ENCODE data around the gene SYNRG. TPM values are rescaled to one million over a fixed set of nuclear protein-coding genes. Genes with fewer than 3 reads are reported as not detected.

The SYNRG gene
- total RNA-seq, 1 experiment from 2014 or later, result 9.7 TPM

DNA sequence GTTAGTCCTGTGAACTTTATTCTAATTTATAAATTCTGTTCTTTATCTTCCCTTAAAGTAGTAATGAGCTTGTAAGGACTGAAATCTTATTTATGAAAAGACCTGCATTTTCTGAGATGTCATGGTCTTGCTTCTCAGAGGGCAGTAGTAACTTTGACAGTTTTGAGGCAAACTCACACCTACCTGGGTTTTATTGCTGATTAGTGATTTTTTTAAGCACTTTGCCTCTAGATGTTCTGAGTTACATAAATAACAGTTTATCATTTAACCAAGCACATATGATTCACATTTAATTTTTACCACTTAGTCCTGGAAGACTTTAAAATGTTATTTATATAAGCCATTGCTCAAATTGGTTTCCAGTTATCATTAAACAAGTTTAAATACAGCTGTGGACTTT, 108.8 kb downstream of the SYNRG start:
- TF ChIP-seq CTCF (conservative IDR thresholded peaks at IDR 0.05; ENCODE audit: low read depth, low read length), result no peak
- no peak for TF ChIP-seq EZH2phosphoT487 (IDR thresholded peaks at IDR 0.05; ENCODE audit: borderline replicate concordance, low read length)
- no peak for TF ChIP-seq EZH2 (IDR thresholded peaks at IDR 0.05; ENCODE audit: low read length, unreplicated experiment)
- DNase-seq, result no peak
- no peaks in the 10 kb centered on the region for H3F3A ChIP-seq (ENCODE audit: low read length, unreplicated experiment)
- no peak for ATAC-seq
- no TSS peak for BruUV-seq (replicated peaks)
- POLR2A ChIA-PET (ENCODE audit: unreplicated experiment), result no interaction called here
- no peak overlapping the region for H3K27ac ChIP-seq (ENCODE audit: low read length)
- H3K79me2 ChIP-seq (ENCODE audit: low read length), result peaks cover 100% of the 10 kb centered on the region
- intact Hi-C loops (cut with micrococcal nuclease), result no loop called here
- H3K9me3 ChIP-seq (ENCODE audit: low read length), result no peaks in the 10 kb centered on the region
- H4K20me1 ChIP-seq (ENCODE audit: low read length), result no peaks in the 10 kb centered on the region; the same call in 1 of the 2 replicates
- H2AFZ ChIP-seq (ENCODE audit: low read length), result no peak overlapping the region
- H3K4me3 ChIP-seq (ENCODE audit: low read length), result no peak overlapping the region
- no peaks in the 10 kb centered on the region for H3K27me3 ChIP-seq (ENCODE audit: low read length)
- H3K4me1 ChIP-seq (ENCODE audit: insufficient read depth, low read length), result no peaks in the 10 kb centered on the region
- no peaks in the 10 kb centered on the region for H3K36me3 ChIP-seq (ENCODE audit: low read depth, low read length)
- H3K9me2 ChIP-seq (replicated peaks; ENCODE audit: low read length), result no peaks in the 10 kb centered on the region
- no peak overlapping the region for H3K4me2 ChIP-seq (ENCODE audit: low read length)
- H3K9ac ChIP-seq (ENCODE audit: low read length), result no peak overlapping the region
- CTCF ChIA-PET, result no interaction called here

DNA sequence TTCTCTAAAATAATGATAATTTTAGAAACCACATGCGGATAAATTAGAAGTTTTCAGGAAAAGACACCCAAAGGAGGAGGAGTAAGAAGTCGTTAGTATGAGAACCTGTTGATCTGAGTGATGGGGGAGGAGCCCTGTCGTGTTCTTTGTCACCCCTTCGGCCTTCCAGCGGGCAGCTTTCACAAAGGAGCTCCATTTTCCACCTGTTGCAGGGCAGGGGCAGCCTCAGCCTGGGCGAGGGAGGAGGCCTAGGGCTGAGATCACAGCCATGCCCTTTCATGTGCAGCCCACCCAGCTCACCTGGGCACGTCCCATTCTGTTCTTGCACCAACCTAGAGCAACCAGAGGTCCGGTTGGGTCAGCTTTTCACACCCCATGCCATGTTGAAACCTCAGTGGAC, 114.2 kb downstream of the SYNRG start:
- no peak for ATAC-seq
- Histone ChIP-seq H3K9me2 (replicated peaks; ENCODE audit: low read length) (no peaks in the 10 kb centered on the region), H3K79me2 (ENCODE audit: low read length) (peaks cover 100% of the 10 kb centered on the region), H3K4me3 (ENCODE audit: low read length) (no peak overlapping the region), H3K27ac (ENCODE audit: low read length) (no peak overlapping the region), H3K9me3 (ENCODE audit: low read length) (no peaks in the 10 kb centered on the region), H3K36me3 (ENCODE audit: low read depth, low read length) (no peaks in the 10 kb centered on the region), H3K4me1 (ENCODE audit: insufficient read depth, low read length) (peaks cover 32% of the 10 kb centered on the region), H3K4me2 (ENCODE audit: low read length) (no peak overlapping the region), H4K20me1 (ENCODE audit: low read length) (peaks cover 16% of the 10 kb centered on the region), H2AFZ (ENCODE audit: low read length) (no peak overlapping the region), H3K27me3 (ENCODE audit: low read length) (no peaks in the 10 kb centered on the region), H3K9ac (ENCODE audit: low read length) (no peak overlapping the region), H3F3A (ENCODE audit: low read length, unreplicated experiment) (no peaks in the 10 kb centered on the region)
- POLR2A ChIA-PET (ENCODE audit: unreplicated experiment), result no interaction called here
- no peak for DNase-seq
- no TSS peak for BruUV-seq (replicated peaks)
- CTCF ChIA-PET, result no interaction called here
- TF ChIP-seq CTCF (conservative IDR thresholded peaks at IDR 0.05; ENCODE audit: low read depth, low read length) (no peak), EZH2phosphoT487 (IDR thresholded peaks at IDR 0.05; ENCODE audit: borderline replicate concordance, low read length) (no peak), EZH2 (IDR thresholded peaks at IDR 0.05; ENCODE audit: low read length, unreplicated experiment) (no peak)
- intact Hi-C loops (cut with micrococcal nuclease), result no loop called here

DNA sequence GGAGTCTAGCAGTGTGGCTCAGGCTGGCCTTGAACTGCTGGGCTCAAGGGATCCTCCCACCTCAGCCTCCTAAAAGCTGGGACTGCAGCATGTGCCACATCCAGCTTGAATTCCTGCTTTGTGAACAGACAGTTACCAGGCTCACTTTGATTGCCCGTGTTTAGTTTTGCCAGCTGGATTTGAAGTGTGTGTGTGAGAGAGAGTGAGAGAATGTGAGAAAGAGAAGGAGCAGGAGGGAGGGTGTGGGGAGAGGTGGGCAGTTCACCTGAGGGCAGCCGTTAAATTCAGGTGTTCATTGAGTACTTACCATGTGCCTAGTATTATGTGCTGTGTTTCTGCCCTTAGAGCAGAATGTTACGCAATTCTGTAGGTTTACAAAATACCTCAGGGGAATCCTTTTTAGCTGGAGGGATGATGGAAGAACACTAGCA, 114.8 kb downstream of the SYNRG start:
- POLR2A ChIA-PET (ENCODE audit: unreplicated experiment), result no interaction called here
- intact Hi-C loops (cut with micrococcal nuclease), result no loop called here

More for the DNA sequence above, 114.8 kb downstream of the SYNRG start:
- BruUV-seq (replicated peaks), result no TSS peak
- Histone ChIP-seq H3K9ac (ENCODE audit: low read length) (no peak overlapping the region), H3K79me2 (ENCODE audit: low read length) (peaks cover 95% of the 10 kb centered on the region), H2AFZ (ENCODE audit: low read length) (no peak overlapping the region), H3K9me2 (replicated peaks; ENCODE audit: low read length) (no peaks in the 10 kb centered on the region), H3K27me3 (ENCODE audit: low read length) (no peaks in the 10 kb centered on the region), H4K20me1 (ENCODE audit: low read length) (peaks cover 16% of the 10 kb centered on the region), H3F3A (ENCODE audit: low read length, unreplicated experiment) (no peaks in the 10 kb centered on the region), H3K9me3 (ENCODE audit: low read length) (no peaks in the 10 kb centered on the region), H3K4me3 (ENCODE audit: low read length) (no peak overlapping the region), H3K4me2 (ENCODE audit: low read length) (no peak overlapping the region), H3K36me3 (ENCODE audit: low read depth, low read length) (no peaks in the 10 kb centered on the region), H3K27ac (ENCODE audit: low read length) (no peak overlapping the region), H3K4me1 (ENCODE audit: insufficient read depth, low read length) (peaks cover 32% of the 10 kb centered on the region)
- no peak for DNase-seq
- TF ChIP-seq CTCF (conservative IDR thresholded peaks at IDR 0.05; ENCODE audit: low read depth, low read length) (no peak), EZH2phosphoT487 (IDR thresholded peaks at IDR 0.05; ENCODE audit: borderline replicate concordance, low read length) (no peak), EZH2 (IDR thresholded peaks at IDR 0.05; ENCODE audit: low read length, unreplicated experiment) (no peak)
- CTCF ChIA-PET, result interaction anchor here (0.7 kb wide), 1 partner anchor 28 kb away, joined by 3 read pairs; no protein-coding TSS in a partner anchor
- ATAC-seq, result no peak
